Astrocyte of the cerebellum (primary cell): ENCODE measurements around the gene TAF1C.
"Not testable (repeated sequence)": the region's sequence is repeated elsewhere in the genome, so short reads cannot be mapped to it uniquely, and the experiment has no call there.

ENCODE experiments used
- DNase-seq: peaks from one replicate; pipeline ENCODE4 v3.0.0-alpha.2; 2011; ENCODE audit warnings: low read depth
- H3K4me3 ChIP-seq: 2 replicates; pipeline ENCODE4 v1.5.1; 2011; ENCODE audit warnings: mild to moderate bottlenecking, low read depth, low read length, moderate library complexity
- CTCF ChIP-seq: IDR thresholded peaks from 2 replicates; pipeline ENCODE4 v1.5.1; 2012; ENCODE audit warnings: low read length, low read depth, moderate library complexity, mild to moderate bottlenecking; ENCODE audit errors: missing control alignments
- in situ Hi-C: cut with HindIII; loops from 2 replicates; pipeline ENCODE4 v1.10.0; 2017; ENCODE audit warnings: low sequenced_read_pairs

Gene TAF1C

DNA sequence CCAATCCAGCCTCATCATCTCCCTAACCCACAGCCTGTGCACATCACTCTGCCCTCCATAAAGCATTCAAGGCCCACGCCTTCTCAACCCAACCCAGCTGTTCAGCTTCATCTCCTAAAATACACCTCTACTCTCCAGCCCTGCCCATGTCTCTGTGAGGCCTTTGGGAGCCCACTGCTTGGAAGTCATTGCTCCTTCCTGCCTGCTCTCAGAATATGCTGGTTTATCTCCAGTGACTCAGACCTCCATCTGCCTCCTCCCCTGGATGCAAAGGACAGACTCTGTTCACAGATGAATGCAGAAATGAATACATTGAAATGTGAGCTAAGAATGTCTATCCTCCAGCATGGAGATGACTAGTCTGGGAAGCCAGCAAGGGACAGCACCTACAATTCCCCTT is 34.0 kb upstream of the TAF1C start:
- no peak for DNase-seq
- in situ Hi-C loops: no loop called here
- H3K4me3 ChIP-seq: no peak overlapping the region
- TF ChIP-seq CTCF: no peak

DNA sequence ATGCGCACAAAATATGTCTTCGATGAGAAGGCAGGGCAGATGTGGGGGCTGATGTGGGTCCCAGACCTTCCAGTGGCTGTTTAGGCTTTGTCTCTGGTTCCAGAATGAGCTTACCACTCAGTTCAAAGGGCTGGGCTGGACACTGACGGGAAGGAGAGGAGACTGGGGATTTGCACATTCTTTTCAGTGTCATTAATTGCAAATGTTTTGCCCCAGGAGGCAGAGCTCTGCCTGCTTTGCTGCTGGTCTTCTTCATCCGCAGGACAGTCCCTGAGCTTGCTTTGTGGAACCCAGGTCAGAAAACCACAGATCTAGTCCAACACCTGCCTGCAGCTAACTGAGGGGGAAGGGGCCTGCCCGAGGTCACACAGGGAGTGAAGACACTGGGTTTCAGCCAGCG is 32.1 kb upstream of the TAF1C start:
- TF ChIP-seq CTCF: no peak
- in situ Hi-C loops: no loop called here

DNA sequence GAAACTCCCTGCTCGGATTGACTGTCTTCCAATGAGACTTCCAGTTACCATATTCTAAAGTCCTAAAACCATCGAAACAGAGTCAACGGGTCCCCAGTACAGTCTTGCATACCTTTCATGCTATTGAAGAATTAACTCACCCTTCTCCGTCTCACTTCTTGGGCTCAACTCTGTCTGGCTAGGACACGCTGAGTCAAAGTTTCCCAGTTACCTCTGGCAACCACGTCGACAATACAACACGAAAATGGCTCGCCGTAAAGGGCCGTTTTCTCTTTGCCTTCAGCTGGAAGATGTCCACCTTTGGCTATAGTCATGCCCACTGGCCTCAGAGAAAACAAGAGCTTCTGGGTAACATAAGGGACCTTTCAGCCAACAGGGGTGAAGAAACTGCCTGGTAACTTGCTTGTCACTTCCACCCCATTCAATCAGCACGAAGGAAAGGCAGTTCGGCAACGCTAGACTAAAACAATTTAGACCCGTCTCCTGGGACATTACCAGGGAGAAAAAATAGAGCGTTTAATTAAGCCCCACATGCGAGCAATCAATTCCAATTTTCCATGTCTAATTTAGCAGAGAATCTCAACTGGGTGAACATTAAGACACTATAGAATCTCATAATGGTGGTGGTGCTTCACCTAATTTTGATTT is 31.4 kb upstream of the TAF1C start:
- DNase-seq: no peak
- in situ Hi-C loops: no loop called here
- no peak for TF ChIP-seq CTCF
- no peak overlapping the region for H3K4me3 ChIP-seq

More for the DNA sequence above, 32.1 kb upstream of the TAF1C start:
- no peak overlapping the region for H3K4me3 ChIP-seq
- no peak for DNase-seq

DNA sequence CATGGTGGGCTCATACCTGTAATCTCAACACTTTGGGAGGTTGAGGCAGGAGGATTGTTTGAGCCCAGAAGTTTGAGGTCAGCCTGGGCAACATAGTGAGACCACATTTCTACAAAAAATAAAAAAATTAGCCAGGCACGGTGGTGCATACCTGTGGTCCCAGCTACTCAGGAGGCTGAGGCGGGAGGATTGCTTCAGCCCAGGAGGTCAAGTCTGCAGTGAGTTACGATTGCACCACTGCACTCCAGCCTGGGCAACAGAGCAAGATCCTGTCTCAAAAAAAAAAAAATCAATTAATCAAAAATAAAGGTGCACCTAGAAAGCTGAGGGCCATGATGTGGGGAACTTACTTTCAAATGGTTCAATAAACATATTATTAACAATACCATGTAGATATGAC is 29.3 kb upstream of the TAF1C start:
- DNase-seq, H3K4me3 ChIP-seq, in situ Hi-C loops: not testable (repeated sequence)

DNA sequence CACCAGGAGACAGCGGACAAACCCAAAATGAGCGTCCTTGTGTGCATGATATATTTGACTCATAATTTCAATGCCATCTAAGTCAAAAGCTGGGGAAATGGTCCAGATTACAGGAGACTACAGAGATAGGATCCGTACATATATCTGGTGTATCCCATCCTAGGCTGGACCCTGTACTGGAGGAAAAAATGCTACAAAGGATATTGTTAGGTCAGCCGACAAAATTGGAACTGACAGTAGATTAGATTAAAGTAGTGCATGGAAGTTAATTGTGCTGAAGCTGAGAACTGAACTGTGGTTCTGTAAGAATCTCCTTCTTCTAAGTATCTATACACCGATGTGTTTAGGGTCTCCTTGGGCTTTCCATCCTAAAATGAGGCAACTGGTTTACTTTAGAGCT is 28.7 kb upstream of the TAF1C start:
- in situ Hi-C loops: no loop called here
- no peak for DNase-seq
- no peak for TF ChIP-seq CTCF
- H3K4me3 ChIP-seq: no peak overlapping the region

GRCh38 chr16:84214451-84215066 is 27.7 kb upstream of the TAF1C start:
- in situ Hi-C loops: no loop called here
- no peak for DNase-seq
- no peak overlapping the region for H3K4me3 ChIP-seq
- no peak for TF ChIP-seq CTCF

DNA sequence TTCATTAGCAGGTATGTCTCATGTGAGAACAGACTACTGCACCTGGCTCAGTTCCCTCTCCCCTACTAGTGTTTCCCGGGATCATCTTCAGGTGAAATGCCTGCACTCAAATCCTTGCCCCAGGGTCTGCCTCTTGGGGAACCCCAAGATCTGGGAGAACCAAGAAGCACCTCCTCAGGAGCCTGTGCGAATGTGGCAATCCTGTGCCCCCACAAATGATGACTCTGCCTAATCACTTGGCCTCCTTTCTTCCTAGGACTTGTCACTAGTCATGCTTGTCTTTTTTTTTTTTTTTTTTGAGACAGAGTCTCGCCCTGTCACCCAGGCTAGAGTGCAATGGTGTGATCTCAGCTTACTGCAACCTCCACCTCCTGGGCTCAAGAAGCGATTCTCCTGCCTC is 25.8 kb upstream of the TAF1C start:
- TF ChIP-seq CTCF: no peak
- no peak for DNase-seq
- in situ Hi-C loops: no loop called here
- H3K4me3 ChIP-seq: no peak overlapping the region
